ENCODE results near the gene RIMS3.

DNA sequence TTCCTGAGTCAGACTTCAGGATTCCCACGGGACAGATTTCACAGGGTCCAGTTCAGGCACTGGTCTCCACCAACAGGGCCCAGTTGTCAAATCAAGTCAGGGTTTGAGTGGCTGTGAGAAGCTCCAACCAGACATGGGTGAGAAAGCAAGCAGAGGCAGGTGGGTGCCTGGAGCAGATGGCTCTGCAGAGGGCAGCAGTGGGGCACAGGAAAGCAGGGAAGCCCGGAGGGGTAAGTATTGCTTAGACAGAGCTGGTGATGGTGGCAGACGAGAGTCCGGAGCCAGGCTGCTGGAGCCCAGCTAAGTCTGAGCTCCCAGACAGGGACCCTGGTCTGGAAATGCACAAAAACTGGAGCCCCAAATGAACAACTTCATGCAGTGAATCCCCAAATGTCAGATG, 40.4 kb downstream of the RIMS3 start:
- TF ChIP-seq POLR2AphosphoS5 (IDR thresholded peaks at IDR 0.05; ENCODE audit: low read depth, low read length) (no peak), POLR2A (IDR thresholded peaks at IDR 0.05; ENCODE audit: low read depth, low read length) (no peak)

All from GM12892 (cell line).